H1 (cell line): Measurements from ENCODE around the gene MYH7. TPM values are rescaled to one million over a fixed set of nuclear protein-coding genes. Genes with fewer than 3 reads are reported as not detected.

Experiments used
- CBX8 ChIP-seq: fragments of 300-800, 300-1000 bp; sonication (generic); IDR thresholded peaks from 2 replicates; pipeline ENCODE4 v1.7.1; 2016; ENCODE audit warnings: low read depth, low read length, borderline replicate concordance
- CTBP2 ChIP-seq: IDR thresholded peaks from 2 replicates; pipeline ENCODE4 v1.7.0; 2011; ENCODE audit warnings: borderline replicate concordance, mild to moderate bottlenecking, moderate library complexity, mixed read lengths, low read length; ENCODE audit not compliant: insufficient read depth, insufficient read length
- HDAC2 ChIP-seq, 2 experiments: fragments of 300-600 bp in 1 of 2; sonication (generic) in 1 of 2; IDR thresholded peaks; 2 replicates each; pipeline ENCODE4 v1.6.1; 2011 to 2012; ENCODE audit warnings: low read depth in 2 of 2, low read length in 2 of 2, mild to moderate bottlenecking in 2 of 2, moderate library complexity in 2 of 2, borderline replicate concordance in 1 of 2, inconsistent platforms in 1 of 2
- RFX5 ChIP-seq: IDR thresholded peaks from 2 replicates; pipeline ENCODE4 v1.6.1; 2011; ENCODE audit warnings: low read depth, low read length, improper control_type of control experiment, borderline replicate concordance
- TAF7 ChIP-seq: optimal IDR thresholded peaks from 2 replicates; pipeline ENCODE3; 2011; ENCODE audit warnings: low read depth, mild to moderate bottlenecking, inconsistent platforms, low read length, moderate library complexity, borderline replicate concordance
- TCF12 ChIP-seq: IDR thresholded peaks from 2 replicates; pipeline ENCODE4 v1.6.1; 2011; ENCODE audit warnings: low read depth, mild to moderate bottlenecking, low read length
- YY1 ChIP-seq: IDR thresholded peaks from 2 replicates; pipeline ENCODE4 v1.6.1; 2011; ENCODE audit warnings: low read depth, mild to moderate bottlenecking, low read length
- polyA plus RNA-seq, 7 experiments: library from polyadenylated mRNA; depleted of rRNA in 3 of 7; stranded (reverse) in 5 of 7; unstranded in 2 of 7; fragments of >200 nt in 5 of 7; fragments of 200-250 nt in 2 of 7; gene quantifications; 1 replicate in 5 of 7; 2 replicates in 1 of 7; 4 replicates in 1 of 7; pipeline versions ENCODE4 v1.2.1 to v1.2.3, GENCODE V29; 2011 to 2013; ENCODE audit warnings: missing spikeins in 2 of 7, mixed read lengths in 2 of 7
- total RNA-seq: library from RNA; stranded (reverse); fragmentation: NEBNext Ultra II Directional; extraction: Animal tissue kit (Norgen Biotek cat#: 25700); gene quantifications from 2 replicates; pipeline ENCODE4 v1.2.1, GENCODE V29; 2021

MYH7 gene
- total and polyA plus RNA-seq, 2 of the 8 experiments (the other 6 are each of a cell fraction or from before 2014, with no cell fraction given), result not detected

GRCh38 chr14:23387916-23388882, 47.3 kb downstream of the MYH7 start (continued):
- TF ChIP-seq CBX8 (no peak), TAF7 (no peak), CTBP2 (no peak), TCF12 (no peak), RFX5 (no peak), HDAC2 (IDR thresholded peaks at IDR 0.05; ENCODE audit: borderline replicate concordance in 1 of 2, low read depth in 2 of 2, low read length in 2 of 2) (no peak), YY1 (no peak)
- TF ChIP-seq, all 59 proteins: peak for 0
